Fibroblast of mammary gland (primary cell): Measurements from ENCODE around the gene PSMD12.
"Not testable (repeated sequence)": the region's sequence is repeated elsewhere in the genome, so short reads cannot be mapped to it uniquely, and the experiment has no call there.

Experiments used
- DNase-seq: peaks from one replicate; pipeline ENCODE4 v3.0.0-alpha.2; 2010; ENCODE audit warnings: low read depth
- H3K4me3 ChIP-seq: 2 replicates; pipeline ENCODE4 v1.5.1; 2011; ENCODE audit warnings: low read depth, mild to moderate bottlenecking, low read length, moderate library complexity; ENCODE audit not compliant: control insufficient read depth
- CTCF ChIP-seq: conservative IDR thresholded peaks from 2 replicates; pipeline ENCODE4 v1.5.1; 2011; ENCODE audit warnings: low read depth, low read length, inconsistent platforms; ENCODE audit not compliant: control insufficient read depth, insufficient read depth

PSMD12 gene

DNA sequence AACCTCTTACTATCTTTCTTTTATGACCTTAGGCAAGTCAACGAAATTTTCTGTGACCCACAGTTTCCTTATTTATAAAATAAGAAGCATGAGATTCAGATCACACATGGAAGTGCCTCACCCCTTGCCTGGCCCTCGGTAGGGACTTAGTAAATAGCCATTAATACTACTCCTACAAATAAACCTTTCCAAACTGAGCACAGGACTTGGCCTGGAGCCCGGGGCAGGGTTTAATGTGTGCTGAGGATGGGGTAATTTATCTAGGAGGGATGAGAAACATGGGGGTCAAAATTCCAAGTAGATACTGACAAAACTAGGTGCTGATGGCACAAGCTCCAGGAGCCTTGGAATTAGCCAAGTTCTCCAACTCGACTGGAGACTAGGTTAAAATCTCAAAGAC, 45.7 kb upstream of the PSMD12 start:
- H3K4me3 ChIP-seq = no peak overlapping the region
- DNase-seq = no peak
- no peak for TF ChIP-seq CTCF

DNA sequence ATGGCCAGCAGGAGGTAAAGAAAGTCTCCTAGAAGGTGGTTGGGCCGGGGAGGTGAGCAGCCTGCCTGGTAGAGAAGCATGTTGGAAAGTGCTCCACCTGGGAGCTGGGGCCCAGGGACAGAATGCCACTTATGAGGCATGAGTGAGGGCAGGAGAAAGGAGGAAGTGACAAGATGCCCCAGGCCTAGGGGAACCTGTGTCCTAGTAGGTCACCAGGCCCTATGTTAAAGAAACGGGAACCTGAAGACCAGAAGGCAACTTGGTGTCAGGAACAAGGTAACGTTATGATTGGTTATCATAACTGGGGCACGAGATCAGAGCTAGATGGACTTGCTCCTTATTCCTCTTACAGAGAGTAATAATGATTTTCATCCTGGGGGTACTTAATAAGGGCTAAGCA, 45.0 kb upstream of the PSMD12 start:
- no peak for DNase-seq
- no peak overlapping the region for H3K4me3 ChIP-seq
- TF ChIP-seq CTCF = no peak

- not testable (repeated sequence) for H3K4me3 ChIP-seq, DNase-seq
Observed at GRCh38 chr17:67408455-67408830, 42.1 kb upstream of the PSMD12 start.

DNA sequence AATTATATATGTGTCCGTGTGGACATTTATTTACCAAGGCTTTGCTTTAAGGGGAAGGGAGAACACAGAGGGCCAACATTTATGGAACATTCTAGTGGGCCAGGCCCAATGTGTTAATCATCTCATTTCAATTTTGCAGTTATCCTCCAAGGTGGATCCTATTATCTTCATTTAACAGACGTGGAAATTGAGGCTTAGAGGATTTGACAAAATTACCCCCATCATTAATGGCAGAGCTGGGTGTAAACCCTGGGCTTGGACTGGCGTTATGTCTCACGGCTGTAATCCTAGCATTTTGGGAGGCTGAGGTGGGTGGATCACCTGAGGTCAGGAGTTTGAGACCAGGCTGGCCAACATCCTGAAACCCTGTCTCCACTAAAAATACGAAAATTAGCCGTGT, 37.1 kb upstream of the PSMD12 start:
- no peak for DNase-seq
- TF ChIP-seq CTCF = no peak
- H3K4me3 ChIP-seq = no peak overlapping the region

DNA sequence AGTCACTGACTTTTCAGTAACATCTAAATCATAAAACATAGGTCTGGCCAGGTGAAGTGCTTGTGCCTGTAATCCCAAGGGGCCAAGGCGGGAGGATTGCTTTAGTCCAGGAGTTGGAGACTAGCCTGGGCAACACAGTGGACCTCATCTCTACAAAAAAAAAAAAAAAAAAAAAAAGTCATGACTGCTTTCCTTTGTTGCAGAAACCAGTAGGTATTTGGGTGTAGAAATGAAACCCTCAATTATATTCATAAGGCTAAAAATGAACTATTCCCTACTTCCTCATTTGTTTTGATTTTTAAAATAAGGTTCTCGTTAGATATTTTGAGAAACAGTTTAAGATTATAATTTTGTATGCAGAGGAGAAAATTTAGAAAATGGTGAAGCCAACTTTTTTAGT, 36.7 kb upstream of the PSMD12 start:
- no peak for TF ChIP-seq CTCF
- no peak for DNase-seq
- no peak overlapping the region for H3K4me3 ChIP-seq

DNA sequence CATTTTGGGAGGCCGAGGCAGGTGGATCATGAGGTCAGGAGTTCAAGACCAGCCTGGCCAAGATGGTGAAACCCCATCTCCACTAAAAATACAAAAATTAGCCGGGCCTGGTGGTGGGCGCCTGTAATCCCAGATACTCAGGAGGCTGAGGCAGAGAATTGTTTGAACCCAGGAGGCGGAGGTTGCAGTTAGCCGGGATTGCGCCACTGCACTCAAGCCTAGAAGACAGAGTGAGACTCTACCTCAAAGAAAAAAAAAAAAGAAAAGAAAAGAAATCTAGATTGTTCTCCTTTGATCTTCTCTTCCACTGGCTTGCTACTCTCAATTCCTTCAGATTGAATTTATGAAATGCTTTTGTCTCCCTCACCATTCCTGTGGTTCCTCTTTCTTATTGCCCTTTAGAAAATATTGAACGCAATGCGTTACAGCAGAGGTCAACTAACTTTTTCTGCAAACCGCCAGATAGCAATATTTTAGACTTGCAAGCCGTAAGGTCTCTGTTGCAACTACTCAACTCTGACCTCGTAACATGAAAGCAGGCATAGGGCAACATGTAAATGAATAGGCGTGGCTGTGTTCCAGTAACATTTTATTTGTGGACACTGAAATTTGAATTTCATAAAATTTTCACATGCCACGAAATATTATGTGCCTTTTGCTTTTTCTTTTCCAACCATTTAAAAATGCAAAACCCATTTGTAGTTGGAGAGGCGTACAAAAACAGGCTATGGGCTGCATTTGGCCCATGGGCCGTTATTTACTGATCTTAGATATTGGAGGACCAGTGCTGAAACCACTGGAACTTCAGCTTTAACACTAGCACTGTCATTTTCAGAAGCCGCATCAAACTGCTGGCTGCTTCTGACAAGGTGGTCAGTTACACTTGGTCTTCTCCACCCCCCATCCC, 35.5 kb upstream of the PSMD12 start:
- no peak for TF ChIP-seq CTCF
- no peak for DNase-seq
- H3K4me3 ChIP-seq = no peak overlapping the region

GRCh38 chr17:67401106-67401505, 34.7 kb upstream of the PSMD12 start:
- H3K4me3 ChIP-seq = no peak overlapping the region

More at GRCh38 chr17:67401106-67401505, 34.7 kb upstream of the PSMD12 start:
- TF ChIP-seq CTCF = no peak
- no peak for DNase-seq
